Uterus (tissue), 4 donors: ENCODE results near the gene CACNA1F. TPM values are rescaled to one million over a fixed set of nuclear protein-coding genes. Genes with fewer than 3 reads are reported as not detected.

Experiments
- DNase-seq, 2 donors: peaks; one replicate each; pipeline ENCODE4 v3.0.0-alpha.2; 2019 to 2020
- H3K27ac ChIP-seq, 2 donors: fragments of 200-600 bp; sonication (generic); 1 replicate in 1 of 2; 2 replicates in 1 of 2; pipeline ENCODE4 v1.5.1; 2016 to 2018
- H3K27me3 ChIP-seq, 2 donors: fragments of 200-600 bp; sonication (generic); one replicate each; pipeline ENCODE4 v1.5.1; 2018 to 2019; ENCODE audit warnings: control low read depth in 1 of 2
- H3K36me3 ChIP-seq, 2 donors: fragments of 200-600 bp; sonication (generic); one replicate each; pipeline ENCODE4 v1.5.1; 2019; ENCODE audit warnings: control low read depth in 1 of 2
- H3K4me1 ChIP-seq, 2 donors: fragments of 200-600 bp; sonication (generic); one replicate each; pipeline ENCODE4 v1.5.1; 2018 to 2019; ENCODE audit warnings: control low read depth in 1 of 2
- H3K4me3 ChIP-seq, 2 donors: fragments of 200-600 bp; sonication (generic); 1 replicate in 1 of 2; 2 replicates in 1 of 2; pipeline ENCODE4 v1.5.1; 2018 to 2019; ENCODE audit warnings: mild to moderate bottlenecking in 1 of 2
- H3K9me3 ChIP-seq, 2 donors: fragments of 200-600 bp; sonication (generic); one replicate each; pipeline ENCODE4 v1.5.1; 2019; ENCODE audit warnings: control low read depth in 1 of 2
- POLR2A ChIP-seq, 2 donors: fragments of 450-650 bp; IDR thresholded peaks; one replicate each; pipeline ENCODE4 v1.6.1; 2016; ENCODE audit warnings: antibody characterized with exemption in 2 of 2, mild to moderate bottlenecking in 1 of 2, moderate library complexity in 1 of 2
- intact Hi-C: fragments of 100-400 bp; cut with DNase I; formaldehyde crosslinking; loops from one replicate; pipeline ENCODE4 v1.15.1; 2023; ENCODE audit warnings: low total_unique reads
- total RNA-seq, 4 donors: library from RNA; depleted of rRNA in 3 of 4; stranded (reverse); fragments of >200 nt in 3 of 4; gene quantifications; one replicate each; pipeline versions ENCODE4 v1.1.0 to v1.2.4, GENCODE V29; 2014 to 2023
- TF ChIP-seq, protein P1 (sequence below), 4 experiments: fragments of 200-600 bp in 2 of 4; fragments of 450-650 bp in 2 of 4; sonication (generic) in 2 of 4; IDR thresholded peaks; one replicate each; pipeline ENCODE4 v1.5.1; 2016 to 2019; ENCODE audit warnings: antibody characterized with exemption in 4 of 4, mild to moderate bottlenecking in 2 of 4, moderate library complexity in 1 of 4
- donor health status: DM: yes; HTN: yes; CAD: no.

Gene CACNA1F
- total RNA-seq, 4 donors from 2014 or later: 0.07 to 0.98 TPM; not detected in 2

DNA sequence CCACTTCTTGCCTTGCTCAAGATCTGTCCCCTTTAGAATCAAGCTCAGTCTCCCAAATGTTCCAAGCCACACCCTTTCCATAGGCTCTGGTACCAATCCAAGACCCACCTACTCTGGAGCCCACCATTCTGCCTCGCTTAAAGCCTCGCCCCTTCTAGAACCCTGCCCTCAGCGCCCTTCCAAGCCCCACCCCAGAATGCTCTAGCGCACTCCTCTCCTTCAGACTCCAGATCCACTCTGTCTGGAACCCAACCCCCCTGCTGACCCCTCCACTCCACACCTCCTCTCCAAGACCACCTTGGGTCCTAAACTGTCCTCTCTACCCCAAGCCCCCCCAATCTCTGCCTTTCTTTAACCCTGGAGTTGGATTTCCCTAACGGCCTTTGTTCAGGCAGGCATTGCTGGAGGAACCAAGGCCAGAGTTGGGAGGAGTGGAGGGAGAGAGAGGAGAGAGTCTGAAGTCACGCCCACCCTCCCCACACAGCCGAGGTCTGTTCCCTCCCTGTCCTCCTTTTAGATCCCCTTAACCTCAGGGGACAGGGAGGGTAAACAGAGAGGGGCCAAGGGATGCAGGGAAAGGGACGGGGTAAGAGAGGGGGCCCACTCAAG, 44.6 kb downstream of the CACNA1F start:
- intact Hi-C loops: no loop called here
- H3K36me3 ChIP-seq: no peaks in the 10 kb centered on the region

DNA sequence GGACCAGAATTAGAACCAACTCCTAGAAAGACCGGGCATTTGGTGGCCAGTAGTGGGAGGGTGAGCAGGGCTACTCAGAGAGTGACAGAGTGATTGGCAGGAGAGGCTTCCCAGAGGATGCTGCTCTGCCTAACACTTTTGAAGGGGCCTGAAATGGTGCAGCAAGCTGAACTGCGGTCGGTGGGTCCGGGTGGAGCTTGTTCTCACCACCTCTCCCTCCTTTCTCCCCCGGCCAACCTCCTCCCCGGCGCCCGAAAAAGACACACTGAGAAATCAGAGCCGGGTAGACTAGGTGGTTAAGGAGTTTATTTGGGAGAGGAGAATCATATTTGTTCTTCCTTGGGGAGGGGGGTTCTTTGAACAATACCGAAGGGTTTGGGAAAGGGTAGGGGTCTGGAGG, 45.6 kb downstream of the CACNA1F start:
- DNase-seq: no peak
- TF ChIP-seq, protein P1, sequence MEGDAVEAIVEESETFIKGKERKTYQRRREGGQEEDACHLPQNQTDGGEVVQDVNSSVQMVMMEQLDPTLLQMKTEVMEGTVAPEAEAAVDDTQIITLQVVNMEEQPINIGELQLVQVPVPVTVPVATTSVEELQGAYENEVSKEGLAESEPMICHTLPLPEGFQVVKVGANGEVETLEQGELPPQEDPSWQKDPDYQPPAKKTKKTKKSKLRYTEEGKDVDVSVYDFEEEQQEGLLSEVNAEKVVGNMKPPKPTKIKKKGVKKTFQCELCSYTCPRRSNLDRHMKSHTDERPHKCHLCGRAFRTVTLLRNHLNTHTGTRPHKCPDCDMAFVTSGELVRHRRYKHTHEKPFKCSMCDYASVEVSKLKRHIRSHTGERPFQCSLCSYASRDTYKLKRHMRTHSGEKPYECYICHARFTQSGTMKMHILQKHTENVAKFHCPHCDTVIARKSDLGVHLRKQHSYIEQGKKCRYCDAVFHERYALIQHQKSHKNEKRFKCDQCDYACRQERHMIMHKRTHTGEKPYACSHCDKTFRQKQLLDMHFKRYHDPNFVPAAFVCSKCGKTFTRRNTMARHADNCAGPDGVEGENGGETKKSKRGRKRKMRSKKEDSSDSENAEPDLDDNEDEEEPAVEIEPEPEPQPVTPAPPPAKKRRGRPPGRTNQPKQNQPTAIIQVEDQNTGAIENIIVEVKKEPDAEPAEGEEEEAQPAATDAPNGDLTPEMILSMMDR (IDR thresholded peaks at IDR 0.05): no peak
- no peak for TF ChIP-seq POLR2A (IDR thresholded peaks at IDR 0.05)
- Histone ChIP-seq H3K9me3 (no peaks in the 10 kb centered on the region), H3K36me3 (no peaks in the 10 kb centered on the region), H3K27ac (peak overlapping the region in 1 of 2 donors; percentile 88), H3K4me3 (no peak overlapping the region), H3K4me1 (no peaks in the 10 kb centered on the region), H3K27me3 (no peaks in the 10 kb centered on the region)
- intact Hi-C loops: no loop called here

More for the DNA sequence above, 44.6 kb downstream of the CACNA1F start:
- TF ChIP-seq POLR2A (IDR thresholded peaks at IDR 0.05): no peak
- TF ChIP-seq, protein P1 (IDR thresholded peaks at IDR 0.05): no peak
- no peaks in the 10 kb centered on the region for H3K9me3 ChIP-seq
- H3K4me1 ChIP-seq: no peaks in the 10 kb centered on the region
- DNase-seq: no peak
- no peaks in the 10 kb centered on the region for H3K27me3 ChIP-seq
- no peak overlapping the region for H3K4me3 ChIP-seq
- no peak overlapping the region for H3K27ac ChIP-seq

DNA sequence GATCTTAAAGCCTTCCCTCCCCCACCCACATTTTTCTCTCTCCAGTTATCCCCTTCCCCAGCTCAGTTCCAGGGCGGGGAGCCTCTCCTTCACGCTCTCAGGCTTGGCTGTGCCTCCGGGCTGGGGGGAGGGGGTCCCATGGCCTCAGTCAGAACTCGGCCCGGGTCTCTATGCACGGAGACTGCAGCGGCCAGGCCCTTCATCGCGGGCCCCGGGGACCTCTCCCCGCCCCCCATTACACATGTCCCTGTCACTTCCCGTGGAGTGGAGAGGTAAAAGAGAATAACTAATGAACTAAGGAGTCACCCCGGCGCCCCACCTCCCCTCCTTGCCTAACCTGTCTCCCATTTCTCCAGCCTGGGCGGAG, 46.1 kb downstream of the CACNA1F start:
- Histone ChIP-seq H3K36me3 (no peaks in the 10 kb centered on the region), H3K4me1 (no peaks in the 10 kb centered on the region), H3K27ac (peak overlapping the region; percentile 74 to 88), H3K4me3 (no peak overlapping the region), H3K9me3 (no peaks in the 10 kb centered on the region), H3K27me3 (no peaks in the 10 kb centered on the region)
- DNase-seq: no peak
- TF ChIP-seq, protein P1 (IDR thresholded peaks at IDR 0.05): no peak
- TF ChIP-seq POLR2A (IDR thresholded peaks at IDR 0.05): no peak
- intact Hi-C loops: no loop called here

DNA sequence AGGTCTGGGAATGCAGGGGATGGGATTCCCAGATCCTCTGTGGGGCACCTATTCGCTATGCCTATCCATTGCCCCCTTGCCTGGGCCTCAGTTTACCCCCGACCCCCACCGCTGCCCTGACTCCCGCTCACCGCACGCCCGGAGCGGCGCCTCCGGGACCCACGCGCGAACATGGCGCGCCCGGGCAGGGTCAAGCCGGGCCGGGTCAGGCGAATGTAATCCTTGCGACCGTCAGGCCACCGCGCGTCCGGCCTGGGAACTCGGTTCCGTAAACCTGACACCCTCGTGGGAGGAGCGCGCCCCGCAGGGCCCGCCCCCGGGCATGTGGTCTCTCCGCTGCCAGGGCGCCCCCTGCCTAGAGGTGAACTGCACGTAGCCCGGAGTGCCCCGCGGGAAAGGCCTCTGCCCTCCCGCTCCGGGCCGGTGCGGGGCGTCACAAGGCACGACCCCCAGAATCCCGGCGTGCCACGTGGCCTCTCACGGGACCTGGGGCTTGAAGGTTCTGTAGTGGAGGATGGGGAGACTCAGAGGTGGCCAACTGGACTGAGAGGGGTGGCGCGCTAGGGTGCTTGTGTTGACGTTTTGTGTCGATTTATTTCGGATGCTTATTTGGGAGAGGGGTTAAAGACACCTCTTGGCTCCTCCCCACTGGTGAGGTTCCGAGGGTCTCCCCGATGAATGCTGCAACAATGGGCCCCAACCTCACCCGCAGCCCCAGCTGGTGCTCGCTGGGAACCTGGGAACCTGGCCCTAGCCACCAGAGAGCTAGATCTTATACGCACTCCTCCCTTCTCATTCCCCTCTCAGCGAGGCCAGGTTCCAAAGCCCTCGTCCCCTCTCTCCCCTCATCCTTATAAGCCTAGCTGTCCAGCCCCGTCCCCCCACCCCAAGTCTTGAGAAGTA, 46.8 kb downstream of the CACNA1F start, which contains the start of gene PRICKLE3:
Gene PRICKLE3, minus strand, starts transcription at position 249 of the 903 bp plus-strand sequence. Its CDS starts 76 bp downstream, at position 173.
- Histone ChIP-seq H3K4me3 (peak within 1 kb of the TSS; percentile 33 to 45), H3K27me3 (no peaks in the 10 kb centered on the region), H3K9me3 (no peaks in the 10 kb centered on the region), H3K36me3 (no peaks in the 10 kb centered on the region), H3K27ac (peak within 1 kb of the TSS; percentile 74 to 88), H3K4me1 (no peaks in the 10 kb centered on the region)
- TF ChIP-seq, protein P1 (IDR thresholded peaks at IDR 0.05): peak in 3 of 4 experiments; percentile 15 to 39 (median 25)
- peak; percentile 67 to 72 for TF ChIP-seq POLR2A (IDR thresholded peaks at IDR 0.05)
- DNase-seq: peak; percentile 79 to 81
- intact Hi-C loops: no loop called here
